Measurements from ENCODE around the gene ITPKB.

Gene ITPKB

GRCh38 chr1:226714148-226714547 lies 24.9 kb downstream of the ITPKB start:
- TF ChIP-seq CTCF (IDR thresholded peaks at IDR 0.05; ENCODE audit: low read depth, low read length): no peak
- Histone ChIP-seq H3K4me3 (ENCODE audit: low read depth, low read length) (no peak overlapping the region), H3K27me3 (no peaks in the 10 kb centered on the region), H3K4me1 (no peaks in the 10 kb centered on the region), H3K36me3 (no peaks in the 10 kb centered on the region), H3K9me3 (no peaks in the 10 kb centered on the region)
- no peak for DNase-seq

GRCh38 chr1:226712742-226713419 lies 26.2 kb downstream of the ITPKB start:
- peaks cover 7% of the 10 kb centered on the region for H3K4me1 ChIP-seq

GRCh38 chr1:226711976-226712741 lies 26.9 kb downstream of the ITPKB start:
- H3K4me1 ChIP-seq: peaks cover 9% of the 10 kb centered on the region
- no peak for TF ChIP-seq CTCF (IDR thresholded peaks at IDR 0.05; ENCODE audit: low read depth, low read length)
- no peak overlapping the region for H3K4me3 ChIP-seq (ENCODE audit: low read depth, low read length)
- no peaks in the 10 kb centered on the region for H3K36me3 ChIP-seq
- H3K27me3 ChIP-seq: no peaks in the 10 kb centered on the region
- no peak for DNase-seq
- H3K9me3 ChIP-seq: no peaks in the 10 kb centered on the region

More at GRCh38 chr1:226712742-226713419, 26.2 kb downstream of the ITPKB start:
- Histone ChIP-seq H3K9me3 (no peaks in the 10 kb centered on the region), H3K27me3 (no peaks in the 10 kb centered on the region), H3K4me3 (ENCODE audit: low read depth, low read length) (no peak overlapping the region), H3K36me3 (no peaks in the 10 kb centered on the region)
- TF ChIP-seq CTCF (IDR thresholded peaks at IDR 0.05; ENCODE audit: low read depth, low read length): no peak
- no peak for DNase-seq

GRCh38 chr1:226710501-226710900 lies 28.6 kb downstream of the ITPKB start:
- H3K9me3 ChIP-seq: no peaks in the 10 kb centered on the region
- H3K4me3 ChIP-seq (ENCODE audit: low read depth, low read length): no peak overlapping the region
- no peaks in the 10 kb centered on the region for H3K36me3 ChIP-seq
- no peak for TF ChIP-seq CTCF (IDR thresholded peaks at IDR 0.05; ENCODE audit: low read depth, low read length)
- no peaks in the 10 kb centered on the region for H3K27me3 ChIP-seq
- H3K4me1 ChIP-seq: peaks cover 21% of the 10 kb centered on the region
- DNase-seq: no peak

- Histone ChIP-seq H3K4me3 (ENCODE audit: low read depth, low read length) (no peak overlapping the region), H3K4me1 (peaks cover 21% of the 10 kb centered on the region), H3K36me3 (no peaks in the 10 kb centered on the region), H3K27me3 (no peaks in the 10 kb centered on the region), H3K9me3 (no peaks in the 10 kb centered on the region)
- TF ChIP-seq CTCF (IDR thresholded peaks at IDR 0.05; ENCODE audit: low read depth, low read length): no peak
- DNase-seq: no peak
Observed at GRCh38 chr1:226709953-226710352, 29.1 kb downstream of the ITPKB start.

- H3K36me3 ChIP-seq: no peaks in the 10 kb centered on the region
- TF ChIP-seq CTCF (IDR thresholded peaks at IDR 0.05; ENCODE audit: low read depth, low read length): no peak
- peak; percentile 38 for DNase-seq
- no peaks in the 10 kb centered on the region for H3K9me3 ChIP-seq
- no peak overlapping the region for H3K4me3 ChIP-seq (ENCODE audit: low read depth, low read length)
- H3K27me3 ChIP-seq: no peaks in the 10 kb centered on the region
- H3K4me1 ChIP-seq: peaks cover 21% of the 10 kb centered on the region
Observed at GRCh38 chr1:226708967-226709396, 30.1 kb downstream of the ITPKB start.

All from BE2C (cell line).